ENCODE results near the gene ARFGAP1.

ARFGAP1 gene

GRCh38 chr20:63328026-63328700 is 55.5 kb downstream of the ARFGAP1 start:
- no peaks in the 10 kb centered on the region for H4K20me1 ChIP-seq (ENCODE audit: insufficient read depth, low read length)
- no peaks in the 10 kb centered on the region for H3K9me3 ChIP-seq (ENCODE audit: insufficient read depth, low read length)
- H3K79me2 ChIP-seq (ENCODE audit: low read length): no peaks in the 10 kb centered on the region
- no peak for TF ChIP-seq EZH2phosphoT487 (IDR thresholded peaks at IDR 0.05; ENCODE audit: low read depth)
- no peak for TF ChIP-seq CTCF (IDR thresholded peaks at IDR 0.05; ENCODE audit: low read depth, low read length)
- H2AFZ ChIP-seq (ENCODE audit: low read depth, low read length): no peak overlapping the region
- H3K36me3 ChIP-seq (replicated peaks; ENCODE audit: low read depth, low read length): no peaks in the 10 kb centered on the region
- no peak overlapping the region for H3K27ac ChIP-seq (ENCODE audit: low read length)
- H3K4me2 ChIP-seq (ENCODE audit: low read length): no peak overlapping the region
- no peak overlapping the region for H3K4me3 ChIP-seq (ENCODE audit: low read length)
- no peaks in the 10 kb centered on the region for H3K4me1 ChIP-seq (ENCODE audit: low read length)
- peaks cover 13% of the 10 kb centered on the region; the same call in 1 of the 2 replicates for H3K27me3 ChIP-seq (ENCODE audit: low read depth, low read length)
- H3K9ac ChIP-seq (ENCODE audit: low read length): no peak overlapping the region

GRCh38 chr20:63328718-63329275 is 56.2 kb downstream of the ARFGAP1 start:
- H4K20me1 ChIP-seq (ENCODE audit: insufficient read depth, low read length): no peaks in the 10 kb centered on the region
- TF ChIP-seq EZH2phosphoT487 (IDR thresholded peaks at IDR 0.05; ENCODE audit: low read depth) (no peak), CTCF (IDR thresholded peaks at IDR 0.05; ENCODE audit: low read depth, low read length) (no peak)
- no peaks in the 10 kb centered on the region for H3K79me2 ChIP-seq (ENCODE audit: low read length)
- H3K27ac ChIP-seq (ENCODE audit: low read length): no peak overlapping the region
- H3K9ac ChIP-seq (ENCODE audit: low read length): no peak overlapping the region
- no peaks in the 10 kb centered on the region for H3K9me3 ChIP-seq (ENCODE audit: insufficient read depth, low read length)
- H3K36me3 ChIP-seq (replicated peaks; ENCODE audit: low read depth, low read length): no peaks in the 10 kb centered on the region
- no peak overlapping the region for H3K4me2 ChIP-seq (ENCODE audit: low read length)
- H3K27me3 ChIP-seq (ENCODE audit: low read depth, low read length): peaks cover 8% of the 10 kb centered on the region; the same call in 1 of the 2 replicates
- H3K4me1 ChIP-seq (ENCODE audit: low read length): no peaks in the 10 kb centered on the region
- no peak overlapping the region for H3K4me3 ChIP-seq (ENCODE audit: low read length)
- no peak overlapping the region for H2AFZ ChIP-seq (ENCODE audit: low read depth, low read length)

GRCh38 chr20:63329331-63330083 is 56.9 kb downstream of the ARFGAP1 start:
- Histone ChIP-seq H3K4me1 (ENCODE audit: low read length) (no peaks in the 10 kb centered on the region), H3K79me2 (ENCODE audit: low read length) (no peaks in the 10 kb centered on the region), H2AFZ (ENCODE audit: low read depth, low read length) (no peak overlapping the region), H4K20me1 (ENCODE audit: insufficient read depth, low read length) (no peaks in the 10 kb centered on the region), H3K36me3 (replicated peaks; ENCODE audit: low read depth, low read length) (no peaks in the 10 kb centered on the region), H3K4me3 (ENCODE audit: low read length) (no peak overlapping the region), H3K27me3 (ENCODE audit: low read depth, low read length) (peaks cover 1% of the 10 kb centered on the region; the same call in 1 of the 2 replicates), H3K9me3 (ENCODE audit: insufficient read depth, low read length) (no peaks in the 10 kb centered on the region), H3K9ac (ENCODE audit: low read length) (no peak overlapping the region), H3K4me2 (ENCODE audit: low read length) (no peak overlapping the region), H3K27ac (ENCODE audit: low read length) (no peak overlapping the region)
- TF ChIP-seq EZH2phosphoT487 (IDR thresholded peaks at IDR 0.05; ENCODE audit: low read depth) (no peak), CTCF (IDR thresholded peaks at IDR 0.05; ENCODE audit: low read depth, low read length) (no peak)

GRCh38 chr20:63330084-63330760 is 57.6 kb downstream of the ARFGAP1 start:
- Histone ChIP-seq H3K9ac (ENCODE audit: low read length) (no peak overlapping the region), H3K4me3 (ENCODE audit: low read length) (no peak overlapping the region), H3K4me2 (ENCODE audit: low read length) (no peak overlapping the region), H2AFZ (ENCODE audit: low read depth, low read length) (no peak overlapping the region), H3K27ac (ENCODE audit: low read length) (no peak overlapping the region), H3K27me3 (ENCODE audit: low read depth, low read length) (no peaks in the 10 kb centered on the region), H3K9me3 (ENCODE audit: insufficient read depth, low read length) (no peaks in the 10 kb centered on the region), H4K20me1 (ENCODE audit: insufficient read depth, low read length) (no peaks in the 10 kb centered on the region), H3K36me3 (replicated peaks; ENCODE audit: low read depth, low read length) (no peaks in the 10 kb centered on the region), H3K4me1 (ENCODE audit: low read length) (no peaks in the 10 kb centered on the region), H3K79me2 (ENCODE audit: low read length) (no peaks in the 10 kb centered on the region)
- no peak for TF ChIP-seq CTCF (IDR thresholded peaks at IDR 0.05; ENCODE audit: low read depth, low read length)
- TF ChIP-seq EZH2phosphoT487 (IDR thresholded peaks at IDR 0.05; ENCODE audit: low read depth): no peak
